GM13977 (cell line): ENCODE data around the gene HEG1.

Experiments used
- DNase-seq: peaks from one replicate; pipeline ENCODE4 v3.0.0; 2012; ENCODE audit warnings: low spot score
- in situ Hi-C: fragments of 300-500 bp; cut with MboI; formaldehyde crosslinking; loops from one replicate; pipeline ENCODE4 v1.12.0; 2022; ENCODE audit warnings: low sequenced_read_pairs, low pct_unique_long_range_greater_than_20kb, mixed read lengths, inconsistent platforms; ENCODE audit not compliant: unreplicated experiment
- TF ChIP-seq, protein P1 (sequence below): IDR thresholded peaks from 2 replicates; pipeline ENCODE4 v1.5.1; 2012; ENCODE audit warnings: mild to moderate bottlenecking, control low read depth; ENCODE audit not compliant: insufficient read depth; ENCODE audit errors: extremely low read depth, missing control alignments

HEG1 gene

DNA sequence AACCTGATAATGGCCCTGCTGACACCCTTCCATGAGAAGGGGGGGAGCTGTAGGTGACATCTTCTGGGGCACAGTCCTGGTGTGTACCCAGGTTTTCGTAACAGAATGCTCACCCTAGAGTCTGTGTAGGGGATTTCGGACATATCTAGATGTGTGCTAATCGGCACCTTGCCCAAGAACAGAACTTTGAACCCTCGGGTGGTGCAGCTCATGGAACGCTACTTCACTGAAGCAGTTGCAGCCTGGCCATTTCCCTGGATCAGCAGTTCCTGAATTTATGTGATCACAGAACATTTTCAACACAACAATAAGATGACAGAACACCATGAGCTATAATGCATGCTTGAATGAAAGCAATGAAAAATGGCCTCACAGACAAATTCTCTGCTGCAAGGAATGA lies 63.8 kb downstream of the HEG1 start:
- TF ChIP-seq, protein P1, sequence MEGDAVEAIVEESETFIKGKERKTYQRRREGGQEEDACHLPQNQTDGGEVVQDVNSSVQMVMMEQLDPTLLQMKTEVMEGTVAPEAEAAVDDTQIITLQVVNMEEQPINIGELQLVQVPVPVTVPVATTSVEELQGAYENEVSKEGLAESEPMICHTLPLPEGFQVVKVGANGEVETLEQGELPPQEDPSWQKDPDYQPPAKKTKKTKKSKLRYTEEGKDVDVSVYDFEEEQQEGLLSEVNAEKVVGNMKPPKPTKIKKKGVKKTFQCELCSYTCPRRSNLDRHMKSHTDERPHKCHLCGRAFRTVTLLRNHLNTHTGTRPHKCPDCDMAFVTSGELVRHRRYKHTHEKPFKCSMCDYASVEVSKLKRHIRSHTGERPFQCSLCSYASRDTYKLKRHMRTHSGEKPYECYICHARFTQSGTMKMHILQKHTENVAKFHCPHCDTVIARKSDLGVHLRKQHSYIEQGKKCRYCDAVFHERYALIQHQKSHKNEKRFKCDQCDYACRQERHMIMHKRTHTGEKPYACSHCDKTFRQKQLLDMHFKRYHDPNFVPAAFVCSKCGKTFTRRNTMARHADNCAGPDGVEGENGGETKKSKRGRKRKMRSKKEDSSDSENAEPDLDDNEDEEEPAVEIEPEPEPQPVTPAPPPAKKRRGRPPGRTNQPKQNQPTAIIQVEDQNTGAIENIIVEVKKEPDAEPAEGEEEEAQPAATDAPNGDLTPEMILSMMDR: no peak
- no peak for DNase-seq
- in situ Hi-C loops: no loop called here

DNA sequence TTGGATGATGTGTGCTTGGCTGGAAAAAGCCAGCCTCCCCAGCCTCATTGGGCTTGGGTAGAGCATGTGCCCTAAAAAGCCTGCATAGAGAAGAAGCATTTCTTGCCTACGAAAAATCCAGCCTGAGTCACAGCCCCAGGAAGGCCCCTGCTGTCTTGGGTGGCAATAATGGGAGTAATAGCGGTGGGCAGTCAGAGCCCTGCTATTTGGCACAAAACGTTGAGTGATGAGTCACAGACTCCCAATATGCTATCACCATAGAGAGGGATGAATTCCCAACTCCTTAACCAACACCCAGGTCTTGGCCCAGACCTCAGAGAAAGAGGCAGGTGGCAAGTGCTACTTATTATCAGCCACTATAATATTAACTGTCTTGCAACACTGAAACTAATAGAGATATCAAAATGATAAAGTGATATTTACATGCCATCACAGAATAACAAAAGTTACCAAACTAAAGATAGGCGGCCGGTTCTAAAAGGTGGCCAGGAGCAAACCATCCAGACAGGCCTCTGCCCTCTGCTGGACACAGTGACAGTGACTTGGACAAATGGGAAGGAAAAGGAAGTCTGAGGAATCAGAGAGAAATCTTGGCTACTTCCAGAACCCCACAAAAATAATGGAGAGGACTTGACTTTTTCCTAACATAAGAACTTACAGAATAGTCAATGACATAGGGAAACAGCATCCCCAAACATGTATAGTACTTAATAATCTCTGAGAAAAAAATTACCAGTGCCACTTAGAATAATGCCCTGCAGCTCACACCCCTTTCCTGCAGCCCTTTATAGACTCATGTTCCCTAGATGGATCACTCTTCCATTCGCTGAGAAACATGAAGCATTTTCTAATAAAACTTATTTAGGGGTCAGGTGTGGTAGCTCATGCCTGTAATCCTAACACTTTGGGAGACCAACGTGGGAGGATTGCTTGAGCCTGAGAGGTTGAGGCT lies 69.3 kb downstream of the HEG1 start:
- in situ Hi-C loops: no loop called here
- TF ChIP-seq, protein P1: peak; percentile 30
- DNase-seq: no peak

DNA sequence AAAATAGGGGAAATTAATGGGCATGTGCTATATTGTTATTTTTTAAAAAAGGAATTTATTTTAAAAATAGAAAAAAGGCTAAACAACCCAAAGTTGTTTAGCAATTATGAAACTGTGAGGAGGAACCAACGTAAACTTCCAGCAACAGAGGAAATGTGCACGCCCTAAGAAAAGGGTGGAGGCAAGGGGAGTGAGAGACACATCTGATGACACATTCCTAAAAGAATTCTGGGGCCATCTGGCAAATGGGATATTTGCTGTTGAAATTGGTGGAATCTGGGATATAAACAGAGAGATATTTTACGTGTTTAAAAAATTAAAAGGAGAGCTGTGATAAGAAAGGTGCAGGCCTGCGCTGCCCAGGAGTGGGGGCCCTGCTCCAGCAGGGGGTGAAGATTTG lies 70.4 kb downstream of the HEG1 start:
- TF ChIP-seq, protein P1: no peak
- no peak for DNase-seq
- in situ Hi-C loops: no loop called here

DNA sequence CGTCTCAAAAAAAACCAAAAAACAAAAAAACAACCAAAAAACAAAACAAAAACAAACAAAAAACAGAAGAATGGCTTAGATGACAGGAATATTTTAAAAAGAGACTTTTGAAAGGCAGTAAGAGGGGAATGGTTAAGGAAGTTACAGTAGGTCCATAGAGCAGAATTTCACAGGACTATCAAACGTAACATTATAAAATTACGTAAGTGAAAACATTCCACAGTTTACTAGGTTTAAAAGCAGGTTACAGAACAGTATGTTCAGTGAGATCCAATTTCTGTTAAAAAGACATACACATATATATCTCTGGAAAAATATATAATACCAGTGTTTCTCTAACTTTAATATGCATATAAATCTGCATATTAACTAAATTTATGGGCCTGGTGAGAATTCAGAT lies 71.0 kb downstream of the HEG1 start:
- TF ChIP-seq, protein P1: no peak
- no peak for DNase-seq
- in situ Hi-C loops: no loop called here

DNA sequence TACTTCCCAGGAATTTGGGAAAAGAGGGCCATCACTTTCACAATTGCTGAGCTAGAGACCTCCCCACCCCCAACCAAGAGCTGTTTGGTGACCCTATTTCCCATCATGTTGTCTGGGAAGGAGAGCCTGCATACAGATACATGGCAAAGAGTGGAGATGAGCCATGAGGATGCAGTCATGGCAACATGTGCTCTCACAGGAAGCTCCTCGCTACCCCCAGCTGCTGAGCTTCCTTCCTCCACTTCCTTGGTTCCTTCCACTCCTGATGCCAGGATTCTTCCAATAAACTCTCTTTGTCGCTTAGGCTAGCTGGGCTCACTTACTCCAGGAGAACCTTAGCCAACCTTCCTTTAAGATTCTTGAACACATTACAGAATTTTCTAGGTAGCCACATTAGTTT lies 72.9 kb downstream of the HEG1 start:
- no peak for DNase-seq
- TF ChIP-seq, protein P1: no peak
- in situ Hi-C loops: no loop called here

DNA sequence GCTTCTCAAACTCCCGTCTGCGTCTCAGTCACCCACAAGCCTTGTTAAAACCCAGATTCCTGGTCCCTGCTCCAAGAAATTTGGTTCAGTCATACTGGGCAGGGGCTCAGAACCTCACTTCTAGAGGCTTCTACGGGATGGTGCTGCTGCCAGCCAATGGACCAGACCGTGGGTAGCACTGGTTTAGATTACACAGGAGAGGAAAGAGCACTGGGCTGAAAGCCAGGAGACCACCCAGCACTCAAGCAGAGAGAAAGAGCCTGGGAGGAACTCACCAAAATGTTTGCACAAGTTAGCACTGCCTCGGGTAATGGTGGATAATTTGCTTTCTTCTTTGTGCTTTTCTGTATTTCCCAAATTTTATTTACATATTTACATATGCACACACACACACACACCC lies 74.3 kb downstream of the HEG1 start:
- in situ Hi-C loops: no loop called here
- TF ChIP-seq, protein P1: no peak
- DNase-seq: no peak

DNA sequence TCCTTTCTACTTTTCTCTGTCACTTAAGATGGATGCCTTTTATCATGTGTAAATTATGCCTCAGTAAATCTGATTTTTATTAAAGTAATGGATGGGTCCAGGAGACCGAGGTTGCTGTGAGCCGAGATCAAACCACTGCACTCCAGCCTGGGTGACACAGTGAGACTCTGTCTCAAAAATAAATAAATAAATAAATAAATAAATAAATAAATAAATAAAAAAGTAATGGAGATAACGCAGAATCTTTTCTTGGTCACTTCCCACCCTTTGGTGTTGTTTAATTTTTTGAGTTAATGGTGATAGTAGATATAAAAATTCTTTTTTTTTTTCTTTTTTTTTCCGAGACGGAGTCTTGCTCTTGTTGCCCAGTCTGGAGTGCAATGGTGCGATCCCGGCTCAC lies 77.2 kb downstream of the HEG1 start:
- TF ChIP-seq, protein P1: no peak
- in situ Hi-C loops: no loop called here
- no peak for DNase-seq
